PC-3 (cell line): Measurements from ENCODE around the gene TFIP11.

Source experiments
- CTCF ChIP-seq: fragments of 300-600 bp; sonication (generic); conservative IDR thresholded peaks from 2 replicates; pipeline ENCODE4 v1.5.1; 2017; ENCODE audit warnings: antibody characterized with exemption, low read depth, mild to moderate bottlenecking, low read length
- EZH2 ChIP-seq: fragments of 300-600 bp; sonication (generic); IDR thresholded peaks from one replicate; pipeline ENCODE4 v1.6.1; 2017; ENCODE audit warnings: antibody characterized with exemption, mild to moderate bottlenecking, low read length; ENCODE audit not compliant: unreplicated experiment

- TF ChIP-seq EZH2: no peak
- no peak for TF ChIP-seq CTCF
Measured at GRCh38 chr22:26485013-26485412, 27.3 kb downstream of the TFIP11 start.
